Measurements from ENCODE around the gene ZDHHC11B. TPM values are rescaled to one million over a fixed set of nuclear protein-coding genes. Genes with fewer than 3 reads are reported as not detected.
"Not testable (repeated sequence)": the region's sequence is repeated elsewhere in the genome, so short reads cannot be mapped to it uniquely, and the experiment has no call there.

The ZDHHC11B gene
- polyA plus RNA-seq, 1 donor from 2014 or later = 9.9 TPM

DNA sequence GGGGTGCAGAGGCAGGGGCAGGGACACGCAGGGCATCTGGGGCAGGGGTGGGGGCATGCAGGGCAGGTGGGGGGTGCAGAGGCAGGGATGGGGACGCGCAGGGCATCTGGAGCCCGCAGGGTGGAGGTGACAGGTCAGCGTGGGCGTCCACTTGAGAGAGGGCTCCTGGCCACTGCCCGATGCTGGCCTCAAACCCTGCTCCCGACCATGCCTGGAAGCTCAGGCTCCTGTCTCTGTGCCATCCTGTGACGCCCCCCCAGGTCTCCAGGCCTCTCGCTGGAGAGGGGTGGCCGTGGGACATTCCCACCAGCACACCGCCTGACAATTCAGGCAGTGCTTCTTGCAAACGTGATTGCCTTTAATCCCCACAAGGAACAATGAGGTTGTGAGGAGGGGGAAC is 33.0 kb downstream of the ZDHHC11B start:
- H2AFZ ChIP-seq (ENCODE audit: low read depth, low read length) = no peak overlapping the region
- no peaks in the 10 kb centered on the region for H3F3A ChIP-seq (ENCODE audit: insufficient read depth, low read length, poor library complexity, severe bottlenecking)
- no peak overlapping the region for H3K4me2 ChIP-seq (ENCODE audit: low read length)
- no peaks in the 10 kb centered on the region for H3K79me2 ChIP-seq (replicated peaks; ENCODE audit: insufficient read depth, low read length)
- H3K27me3 ChIP-seq (ENCODE audit: insufficient read depth, low read depth, low read length) = no peaks in the 10 kb centered on the region
- H3K9me3 ChIP-seq (ENCODE audit: low read length) = no peaks in the 10 kb centered on the region
- H3K36me3 ChIP-seq (ENCODE audit: insufficient read depth, low read length) = no peaks in the 10 kb centered on the region
- no peak overlapping the region for H3K27ac ChIP-seq (ENCODE audit: low read length)
- H3K4me3 ChIP-seq (ENCODE audit: low read length) = no peak overlapping the region
- TF ChIP-seq, protein P1, sequence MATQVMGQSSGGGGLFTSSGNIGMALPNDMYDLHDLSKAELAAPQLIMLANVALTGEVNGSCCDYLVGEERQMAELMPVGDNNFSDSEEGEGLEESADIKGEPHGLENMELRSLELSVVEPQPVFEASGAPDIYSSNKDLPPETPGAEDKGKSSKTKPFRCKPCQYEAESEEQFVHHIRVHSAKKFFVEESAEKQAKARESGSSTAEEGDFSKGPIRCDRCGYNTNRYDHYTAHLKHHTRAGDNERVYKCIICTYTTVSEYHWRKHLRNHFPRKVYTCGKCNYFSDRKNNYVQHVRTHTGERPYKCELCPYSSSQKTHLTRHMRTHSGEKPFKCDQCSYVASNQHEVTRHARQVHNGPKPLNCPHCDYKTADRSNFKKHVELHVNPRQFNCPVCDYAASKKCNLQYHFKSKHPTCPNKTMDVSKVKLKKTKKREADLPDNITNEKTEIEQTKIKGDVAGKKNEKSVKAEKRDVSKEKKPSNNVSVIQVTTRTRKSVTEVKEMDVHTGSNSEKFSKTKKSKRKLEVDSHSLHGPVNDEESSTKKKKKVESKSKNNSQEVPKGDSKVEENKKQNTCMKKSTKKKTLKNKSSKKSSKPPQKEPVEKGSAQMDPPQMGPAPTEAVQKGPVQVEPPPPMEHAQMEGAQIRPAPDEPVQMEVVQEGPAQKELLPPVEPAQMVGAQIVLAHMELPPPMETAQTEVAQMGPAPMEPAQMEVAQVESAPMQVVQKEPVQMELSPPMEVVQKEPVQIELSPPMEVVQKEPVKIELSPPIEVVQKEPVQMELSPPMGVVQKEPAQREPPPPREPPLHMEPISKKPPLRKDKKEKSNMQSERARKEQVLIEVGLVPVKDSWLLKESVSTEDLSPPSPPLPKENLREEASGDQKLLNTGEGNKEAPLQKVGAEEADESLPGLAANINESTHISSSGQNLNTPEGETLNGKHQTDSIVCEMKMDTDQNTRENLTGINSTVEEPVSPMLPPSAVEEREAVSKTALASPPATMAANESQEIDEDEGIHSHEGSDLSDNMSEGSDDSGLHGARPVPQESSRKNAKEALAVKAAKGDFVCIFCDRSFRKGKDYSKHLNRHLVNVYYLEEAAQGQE (IDR thresholded peaks at IDR 0.05; ENCODE audit: borderline replicate concordance) = no peak
- no peak for TF ChIP-seq POLR2AphosphoS5 (IDR thresholded peaks at IDR 0.05)
- TF ChIP-seq, protein P2, sequence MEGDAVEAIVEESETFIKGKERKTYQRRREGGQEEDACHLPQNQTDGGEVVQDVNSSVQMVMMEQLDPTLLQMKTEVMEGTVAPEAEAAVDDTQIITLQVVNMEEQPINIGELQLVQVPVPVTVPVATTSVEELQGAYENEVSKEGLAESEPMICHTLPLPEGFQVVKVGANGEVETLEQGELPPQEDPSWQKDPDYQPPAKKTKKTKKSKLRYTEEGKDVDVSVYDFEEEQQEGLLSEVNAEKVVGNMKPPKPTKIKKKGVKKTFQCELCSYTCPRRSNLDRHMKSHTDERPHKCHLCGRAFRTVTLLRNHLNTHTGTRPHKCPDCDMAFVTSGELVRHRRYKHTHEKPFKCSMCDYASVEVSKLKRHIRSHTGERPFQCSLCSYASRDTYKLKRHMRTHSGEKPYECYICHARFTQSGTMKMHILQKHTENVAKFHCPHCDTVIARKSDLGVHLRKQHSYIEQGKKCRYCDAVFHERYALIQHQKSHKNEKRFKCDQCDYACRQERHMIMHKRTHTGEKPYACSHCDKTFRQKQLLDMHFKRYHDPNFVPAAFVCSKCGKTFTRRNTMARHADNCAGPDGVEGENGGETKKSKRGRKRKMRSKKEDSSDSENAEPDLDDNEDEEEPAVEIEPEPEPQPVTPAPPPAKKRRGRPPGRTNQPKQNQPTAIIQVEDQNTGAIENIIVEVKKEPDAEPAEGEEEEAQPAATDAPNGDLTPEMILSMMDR (IDR thresholded peaks at IDR 0.05; ENCODE audit: poor library complexity, severe bottlenecking) = no peak
- TF ChIP-seq EP300 (conservative IDR thresholded peaks at IDR 0.05; ENCODE audit: poor library complexity, severe bottlenecking) = no peak
- TF ChIP-seq MXI1 (conservative IDR thresholded peaks at IDR 0.05; ENCODE audit: poor library complexity, severe bottlenecking) = no peak
- no peaks in the 10 kb centered on the region for H4K20me1 ChIP-seq (ENCODE audit: insufficient read depth)
- H3K9me2 ChIP-seq (ENCODE audit: insufficient read depth, low read length) = no peaks in the 10 kb centered on the region
- no peak overlapping the region for H3K9ac ChIP-seq (ENCODE audit: low read length)

DNA sequence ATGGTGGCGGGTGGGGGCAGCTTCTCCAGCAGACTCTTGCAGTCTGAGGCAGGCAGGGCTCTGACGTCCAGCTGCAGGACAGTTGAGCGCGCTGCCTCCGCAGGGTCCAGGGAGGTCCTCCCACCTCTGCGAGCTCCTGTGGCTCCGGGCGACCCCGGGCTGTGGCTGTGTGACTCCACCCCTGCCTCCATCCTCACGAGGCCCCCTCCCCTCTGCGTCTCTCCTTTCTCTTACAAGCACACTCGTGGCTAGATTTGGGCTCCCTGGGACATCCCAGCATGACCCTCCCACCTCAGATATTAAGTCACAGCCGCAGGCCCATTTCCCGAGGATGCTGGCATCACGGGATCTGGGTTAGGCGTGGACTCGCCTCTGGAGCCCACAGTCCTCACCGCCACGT is 34.3 kb downstream of the ZDHHC11B start:
- not testable (repeated sequence) for H3K9me2 ChIP-seq (ENCODE audit: insufficient read depth, low read length); H3K9me3 ChIP-seq (ENCODE audit: low read length); H3K4me3 ChIP-seq (ENCODE audit: low read length); H2AFZ ChIP-seq (ENCODE audit: low read depth, low read length); H4K20me1 ChIP-seq (ENCODE audit: insufficient read depth); H3K36me3 ChIP-seq (ENCODE audit: insufficient read depth, low read length); H3K9ac ChIP-seq (ENCODE audit: low read length); H3K79me2 ChIP-seq (replicated peaks; ENCODE audit: insufficient read depth, low read length); H3K27me3 ChIP-seq (ENCODE audit: insufficient read depth, low read depth, low read length); H3F3A ChIP-seq (ENCODE audit: insufficient read depth, low read length, poor library complexity, severe bottlenecking); H3K27ac ChIP-seq (ENCODE audit: low read length); H3K4me2 ChIP-seq (ENCODE audit: low read length)

DNA sequence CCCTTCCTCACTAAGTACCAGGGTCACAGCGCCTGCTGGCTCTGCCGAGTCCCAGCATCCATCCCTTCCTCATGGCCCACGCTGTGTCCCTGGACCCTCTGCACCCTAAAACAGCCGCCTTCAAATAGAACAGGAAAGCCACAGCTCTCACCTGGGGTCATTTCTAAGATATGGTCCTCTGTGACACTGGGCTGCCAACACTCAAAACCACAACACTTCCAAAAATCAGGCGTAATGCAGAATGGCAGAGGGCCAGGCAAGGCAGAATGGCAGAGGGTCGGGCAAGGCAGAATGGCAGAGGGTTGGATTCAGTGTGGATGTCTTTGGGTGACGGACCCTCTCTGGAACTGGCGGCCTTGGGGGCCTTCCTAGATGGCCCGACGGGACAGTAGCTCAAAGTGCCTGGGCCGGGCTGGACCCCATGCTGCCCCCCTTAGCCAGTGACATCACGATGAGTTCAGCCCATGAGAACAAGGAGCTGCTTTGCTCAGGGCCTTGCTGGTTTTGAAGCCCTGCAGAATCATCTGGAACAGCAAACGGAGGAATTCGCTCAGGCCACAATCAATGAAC is 35.3 kb downstream of the ZDHHC11B start:
- no peaks in the 10 kb centered on the region for H3K79me2 ChIP-seq (replicated peaks; ENCODE audit: insufficient read depth, low read length)
- TF ChIP-seq RAD21 (conservative IDR thresholded peaks at IDR 0.05) = no peak
- TF ChIP-seq EZH2 (IDR thresholded peaks at IDR 0.05; ENCODE audit: borderline replicate concordance, insufficient read depth, low read length, poor library complexity, severe bottlenecking) = no peak
- no peak for TF ChIP-seq POLR2AphosphoS5 (IDR thresholded peaks at IDR 0.05)
- TF ChIP-seq MXI1 (conservative IDR thresholded peaks at IDR 0.05; ENCODE audit: poor library complexity, severe bottlenecking) = no peak
- TF ChIP-seq TAF1 (IDR thresholded peaks at IDR 0.05; ENCODE audit: low read depth) = no peak
- no peak for TF ChIP-seq EP300 (conservative IDR thresholded peaks at IDR 0.05; ENCODE audit: poor library complexity, severe bottlenecking)
- TF ChIP-seq, protein P2 (IDR thresholded peaks at IDR 0.05; ENCODE audit: poor library complexity, severe bottlenecking) = no peak
- TF ChIP-seq SMC3 (conservative IDR thresholded peaks at IDR 0.05; ENCODE audit: poor library complexity) = no peak
- no peaks in the 10 kb centered on the region for H3K9me3 ChIP-seq (ENCODE audit: low read length)
- H3K27me3 ChIP-seq (ENCODE audit: insufficient read depth, low read depth, low read length) = no peaks in the 10 kb centered on the region
- no peak overlapping the region for H3K4me3 ChIP-seq (ENCODE audit: low read length)
- H3K9ac ChIP-seq (ENCODE audit: low read length) = no peak overlapping the region
- H3K36me3 ChIP-seq (ENCODE audit: insufficient read depth, low read length) = no peaks in the 10 kb centered on the region
- H3K4me2 ChIP-seq (ENCODE audit: low read length) = no peak overlapping the region
- no peaks in the 10 kb centered on the region for H3F3A ChIP-seq (ENCODE audit: insufficient read depth, low read length, poor library complexity, severe bottlenecking)
- no peak overlapping the region for H2AFZ ChIP-seq (ENCODE audit: low read depth, low read length)
- H4K20me1 ChIP-seq (ENCODE audit: insufficient read depth) = no peaks in the 10 kb centered on the region
- H3K27ac ChIP-seq (ENCODE audit: low read length) = no peak overlapping the region
- H3K9me2 ChIP-seq (ENCODE audit: insufficient read depth, low read length) = no peaks in the 10 kb centered on the region

DNA sequence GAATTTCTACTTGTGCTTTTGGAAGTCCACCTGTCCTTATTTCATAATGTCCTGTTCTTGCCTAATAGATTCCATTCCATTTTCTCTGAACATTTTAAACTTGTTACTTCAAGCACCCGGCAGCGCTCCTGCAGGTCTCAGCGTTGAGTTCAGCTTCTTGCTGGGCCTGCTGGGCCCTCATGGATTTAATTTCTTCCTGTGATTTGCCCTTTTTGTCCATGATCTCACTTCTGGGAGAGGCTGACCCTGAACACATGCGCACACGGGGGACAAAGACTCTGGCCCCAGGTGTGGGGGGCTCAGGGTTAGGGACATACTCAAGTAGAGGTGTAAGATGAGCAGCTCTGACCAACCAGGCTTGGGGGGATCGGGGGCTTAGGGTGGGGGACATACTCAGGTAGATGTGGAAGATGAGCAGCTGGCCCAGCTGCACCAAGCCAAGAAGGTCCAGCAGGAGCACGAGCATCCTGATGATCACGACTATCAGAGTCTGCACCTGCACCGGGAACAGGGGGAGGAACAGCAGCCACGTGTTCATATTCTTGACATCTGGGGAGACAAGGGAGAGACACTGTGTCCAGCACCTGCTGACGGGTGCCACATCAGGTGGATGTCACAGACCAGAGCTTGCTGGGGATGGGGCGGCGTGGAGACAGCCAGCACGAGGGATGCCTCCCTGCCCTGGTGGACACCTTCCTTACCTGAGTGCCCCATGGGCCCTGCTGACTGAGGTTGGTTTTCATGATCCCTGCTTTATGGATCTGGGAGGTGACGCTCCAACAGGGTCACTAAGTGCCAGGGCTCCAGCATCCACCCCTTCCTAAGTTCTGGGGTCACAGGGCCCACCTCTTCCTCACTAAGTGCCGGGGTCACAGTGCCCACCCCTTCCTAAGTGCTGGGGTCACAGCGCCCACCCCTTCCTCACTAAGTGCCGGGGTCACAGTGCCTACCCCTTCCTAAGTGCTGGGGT is 36.2 kb downstream of the ZDHHC11B start:
- not testable (repeated sequence) for H3K4me3 ChIP-seq (ENCODE audit: low read length); H3K9ac ChIP-seq (ENCODE audit: low read length); H3K4me2 ChIP-seq (ENCODE audit: low read length); H3K36me3 ChIP-seq (ENCODE audit: insufficient read depth, low read length); H3K9me2 ChIP-seq (ENCODE audit: insufficient read depth, low read length); H3K27ac ChIP-seq (ENCODE audit: low read length); H4K20me1 ChIP-seq (ENCODE audit: insufficient read depth); H3F3A ChIP-seq (ENCODE audit: insufficient read depth, low read length, poor library complexity, severe bottlenecking); H3K9me3 ChIP-seq (ENCODE audit: low read length); H3K79me2 ChIP-seq (replicated peaks; ENCODE audit: insufficient read depth, low read length); H3K27me3 ChIP-seq (ENCODE audit: insufficient read depth, low read depth, low read length); H2AFZ ChIP-seq (ENCODE audit: low read depth, low read length)
